NCI-H2196 treated with DMSO at 0.1 percent for 48 hours (cell line): Measurements from ENCODE around the gene NME2.

Experiments
- DNase-seq: peaks from one replicate; lab custom pipeline; 2025; ENCODE audit not compliant: unreplicated experiment; lab: John Stamatoyannopoulos, UW

Gene NME2

DNA sequence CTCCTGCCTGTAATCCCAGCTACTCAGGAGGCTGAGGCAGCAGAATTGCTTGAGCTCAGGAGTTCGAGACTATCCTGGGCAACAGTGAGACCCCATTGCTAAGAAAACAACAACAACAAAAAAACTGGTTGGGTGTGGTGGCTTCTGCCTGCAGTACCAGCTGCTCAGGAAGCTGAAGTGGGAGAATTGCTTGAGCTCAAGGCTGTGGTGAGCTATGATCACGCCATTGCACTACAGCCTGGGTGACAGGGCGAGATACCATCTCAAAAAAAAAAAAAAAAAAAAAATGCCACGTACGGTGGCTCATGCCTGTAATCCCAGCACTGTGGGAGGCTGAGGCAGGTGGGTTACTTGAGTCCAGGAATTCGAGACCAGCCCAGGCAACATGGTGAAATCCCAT lies 34.1 kb downstream of the NME2 start:
- no peak for DNase-seq

GRCh38 chr17:51200846-51201245 lies 34.6 kb downstream of the NME2 start:
- no peak for DNase-seq

DNA sequence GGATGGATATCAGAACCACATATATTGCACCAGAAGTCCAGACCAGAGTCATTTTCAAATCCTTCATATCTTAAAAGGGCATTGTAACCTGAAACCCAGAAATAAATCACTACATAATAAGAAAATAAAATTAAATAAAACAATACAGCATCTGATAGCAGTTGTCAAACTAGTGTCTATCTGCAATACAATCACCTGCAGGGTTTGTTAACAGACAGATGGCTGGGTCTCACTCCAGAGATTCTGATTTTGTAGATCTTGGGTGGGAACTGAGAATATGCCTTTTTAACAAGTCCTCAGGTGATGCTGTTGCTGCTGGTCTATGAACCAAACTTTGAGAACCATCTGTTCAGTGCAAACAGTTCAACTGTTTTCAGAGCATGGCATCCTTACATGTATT lies 37.6 kb downstream of the NME2 start:
- no peak for DNase-seq

GRCh38 chr17:51214920-51215319 lies 48.7 kb downstream of the NME2 start:
- no peak for DNase-seq

- DNase-seq = no peak
These were observed 51.7 kb downstream of the NME2 start for GRCh38 chr17:51217946-51218345.

- DNase-seq = no peak
These were observed 55.1 kb downstream of the NME2 start for GRCh38 chr17:51221322-51221721.
